ENCODE measurements around the gene DIP2C. TPM values are rescaled to one million over a fixed set of nuclear protein-coding genes. Genes with fewer than 3 reads are reported as not detected.

The DIP2C gene
- total RNA-seq, 1 experiment from 2014 or later: 11.0 TPM

DNA sequence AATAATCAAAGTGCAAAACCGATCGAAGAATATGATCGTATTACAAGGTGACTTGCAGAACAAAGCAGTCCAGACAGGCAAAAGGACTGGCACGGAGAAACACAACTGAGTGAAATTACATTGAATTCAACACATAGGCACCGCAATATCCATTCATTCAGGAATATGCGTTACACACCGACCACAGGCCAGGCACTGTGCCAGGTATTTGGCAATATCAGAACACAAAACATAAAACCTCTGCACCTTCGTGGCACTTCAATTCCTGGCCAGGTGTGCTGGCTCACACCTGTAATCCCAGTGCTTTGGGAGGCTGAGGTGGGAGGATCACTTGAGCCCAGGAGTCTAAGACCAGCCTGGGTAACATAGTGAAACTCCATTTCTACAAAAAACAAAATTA is 187.9 kb downstream of the DIP2C start (continued):
- TF ChIP-seq GRHL2 (CRISPR knock-in tag; IDR thresholded peaks at IDR 0.05; ENCODE audit: insufficient replicate concordance, severe bottlenecking) (no peak), TEAD1 (CRISPR knock-in tag; IDR thresholded peaks at IDR 0.05) (no peak), RORB (CRISPR knock-in tag; IDR thresholded peaks at IDR 0.05) (no peak), FOXP1 (CRISPR knock-in tag; IDR thresholded peaks at IDR 0.05; ENCODE audit: borderline replicate concordance) (no peak), ZNF219 (CRISPR knock-in tag; IDR thresholded peaks at IDR 0.05; ENCODE audit: borderline replicate concordance) (no peak), FOXJ3 (CRISPR knock-in tag; IDR thresholded peaks at IDR 0.05; ENCODE audit: borderline replicate concordance) (no peak)

DNA sequence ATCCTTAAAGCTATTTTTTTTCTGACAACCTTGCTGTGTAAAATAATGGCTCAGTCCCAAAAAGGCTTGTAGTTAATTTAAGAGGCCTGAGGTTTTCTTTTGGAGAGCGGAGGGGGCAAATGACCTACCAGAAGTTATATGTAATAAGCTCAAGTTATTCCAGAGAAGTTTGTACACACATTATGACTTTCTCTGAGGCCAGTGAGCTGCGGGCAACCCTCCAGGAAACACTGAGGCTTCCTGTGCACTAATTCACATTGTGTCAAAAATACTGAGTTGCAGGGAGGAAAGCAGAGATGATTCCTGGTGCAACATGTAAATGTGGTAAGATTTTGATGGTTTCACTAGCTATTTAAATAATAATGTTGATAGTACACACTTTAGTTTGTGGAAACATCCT is 188.6 kb downstream of the DIP2C start:
- Mint-ChIP-seq H3K27me3 (ENCODE audit: low read depth) (peaks cover 54% of the 10 kb centered on the region), H3K4me1 (peaks cover 11% of the 10 kb centered on the region), H3K36me3 (no peaks in the 10 kb centered on the region), H3K9me3 (no peaks in the 10 kb centered on the region), H3K27ac (no peak overlapping the region), H3K4me3 (no peak overlapping the region)
- CTCF ChIA-PET: interaction anchor here (0.6 to 2.1 kb wide), 2 partner anchors 10 to 312 kb away, joined by 3 to 12 read pairs; no protein-coding TSS in a partner anchor
- POLR2A ChIA-PET: no interaction called here
- DNase-seq (ENCODE audit: low spot score) (no peak), ATAC-seq (no peak)
- TF ChIP-seq TEAD4 (CRISPR knock-in tag; IDR thresholded peaks at IDR 0.05) (no peak), FOXK1 (CRISPR knock-in tag; IDR thresholded peaks at IDR 0.05) (no peak), ERG (CRISPR knock-in tag; IDR thresholded peaks at IDR 0.05) (no peak), ATF1 (CRISPR knock-in tag; IDR thresholded peaks at IDR 0.05) (no peak), NFE2L1 (CRISPR knock-in tag; IDR thresholded peaks at IDR 0.05) (no peak), CREB1 (CRISPR knock-in tag; IDR thresholded peaks at IDR 0.05) (no peak), ELF4 (CRISPR knock-in tag; IDR thresholded peaks at IDR 0.05; ENCODE audit: low read depth) (no peak), CTCF (IDR thresholded peaks at IDR 0.05) (no peak)
- TF ChIP-seq, protein P1, sequence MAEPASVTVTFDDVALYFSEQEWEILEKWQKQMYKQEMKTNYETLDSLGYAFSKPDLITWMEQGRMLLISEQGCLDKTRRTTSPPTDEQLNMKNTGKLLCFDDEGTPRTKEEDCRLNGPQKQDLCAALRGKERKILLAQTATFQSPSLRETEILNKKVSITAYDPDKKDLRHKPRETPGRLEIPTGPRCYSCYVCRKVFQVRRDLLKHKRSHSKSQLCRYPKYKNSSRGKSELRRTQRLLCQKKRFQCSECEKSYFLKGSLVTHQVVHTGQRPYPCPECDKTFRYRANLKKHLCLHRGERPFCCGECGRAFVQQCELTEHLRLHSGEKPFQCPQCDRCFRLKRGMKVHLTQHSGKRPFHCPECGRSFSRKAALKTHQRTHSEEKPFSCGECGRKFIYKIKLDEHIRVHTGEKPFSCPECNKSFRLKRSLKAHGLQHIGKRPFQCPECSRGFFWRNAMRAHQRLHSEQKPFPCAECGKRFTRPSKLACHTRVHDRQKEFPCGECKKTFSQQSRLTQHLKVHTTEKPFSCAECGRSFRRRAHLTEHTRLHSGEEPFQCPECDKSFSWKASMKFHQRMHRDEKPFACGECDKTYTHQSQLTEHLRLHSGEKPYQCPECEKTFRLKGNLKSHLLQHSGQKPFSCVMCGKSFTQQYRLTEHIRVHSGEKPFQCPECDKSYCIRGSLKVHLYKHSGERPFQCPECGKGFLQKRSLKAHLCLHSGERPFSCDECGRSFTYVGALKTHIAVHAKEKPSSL (CRISPR knock-in tag; conservative IDR thresholded peaks at IDR 0.05): no peak
- TF ChIP-seq, protein P2, sequence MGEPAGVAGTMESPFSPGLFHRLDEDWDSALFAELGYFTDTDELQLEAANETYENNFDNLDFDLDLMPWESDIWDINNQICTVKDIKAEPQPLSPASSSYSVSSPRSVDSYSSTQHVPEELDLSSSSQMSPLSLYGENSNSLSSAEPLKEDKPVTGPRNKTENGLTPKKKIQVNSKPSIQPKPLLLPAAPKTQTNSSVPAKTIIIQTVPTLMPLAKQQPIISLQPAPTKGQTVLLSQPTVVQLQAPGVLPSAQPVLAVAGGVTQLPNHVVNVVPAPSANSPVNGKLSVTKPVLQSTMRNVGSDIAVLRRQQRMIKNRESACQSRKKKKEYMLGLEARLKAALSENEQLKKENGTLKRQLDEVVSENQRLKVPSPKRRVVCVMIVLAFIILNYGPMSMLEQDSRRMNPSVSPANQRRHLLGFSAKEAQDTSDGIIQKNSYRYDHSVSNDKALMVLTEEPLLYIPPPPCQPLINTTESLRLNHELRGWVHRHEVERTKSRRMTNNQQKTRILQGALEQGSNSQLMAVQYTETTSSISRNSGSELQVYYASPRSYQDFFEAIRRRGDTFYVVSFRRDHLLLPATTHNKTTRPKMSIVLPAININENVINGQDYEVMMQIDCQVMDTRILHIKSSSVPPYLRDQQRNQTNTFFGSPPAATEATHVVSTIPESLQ (CRISPR knock-in tag; IDR thresholded peaks at IDR 0.05): no peak

- ChIA-PET CTCF (interaction anchor here (1.3 to 2.1 kb wide), 2 partner anchors 11 to 84 kb away, joined by 3 to 12 read pairs; no protein-coding TSS in a partner anchor), POLR2A (no interaction called here)
- Mint-ChIP-seq H3K27ac (no peak overlapping the region), H3K36me3 (no peaks in the 10 kb centered on the region), H3K4me1 (peaks cover 11% of the 10 kb centered on the region), H3K27me3 (ENCODE audit: low read depth) (peaks cover 46% of the 10 kb centered on the region), H3K4me3 (no peak overlapping the region), H3K9me3 (no peaks in the 10 kb centered on the region)
- ATAC-seq: no peak; the same call in 1 of the 2 replicates
- DNase-seq (ENCODE audit: low spot score): no peak
- TF ChIP-seq FOXP1 (CRISPR knock-in tag; IDR thresholded peaks at IDR 0.05; ENCODE audit: borderline replicate concordance) (no peak), GTF2I (CRISPR knock-in tag; conservative IDR thresholded peaks at IDR 0.05) (no peak), ZNF317 (CRISPR knock-in tag; IDR thresholded peaks at IDR 0.05; ENCODE audit: borderline replicate concordance, low read depth) (no peak), ELF4 (CRISPR knock-in tag; IDR thresholded peaks at IDR 0.05; ENCODE audit: low read depth) (no peak), SOX15 (CRISPR knock-in tag; IDR thresholded peaks at IDR 0.05) (no peak), ZNF121 (CRISPR knock-in tag; IDR thresholded peaks at IDR 0.05) (no peak)
- TF ChIP-seq, protein P1 (CRISPR knock-in tag; conservative IDR thresholded peaks at IDR 0.05): no peak
- TF ChIP-seq, protein P3, sequence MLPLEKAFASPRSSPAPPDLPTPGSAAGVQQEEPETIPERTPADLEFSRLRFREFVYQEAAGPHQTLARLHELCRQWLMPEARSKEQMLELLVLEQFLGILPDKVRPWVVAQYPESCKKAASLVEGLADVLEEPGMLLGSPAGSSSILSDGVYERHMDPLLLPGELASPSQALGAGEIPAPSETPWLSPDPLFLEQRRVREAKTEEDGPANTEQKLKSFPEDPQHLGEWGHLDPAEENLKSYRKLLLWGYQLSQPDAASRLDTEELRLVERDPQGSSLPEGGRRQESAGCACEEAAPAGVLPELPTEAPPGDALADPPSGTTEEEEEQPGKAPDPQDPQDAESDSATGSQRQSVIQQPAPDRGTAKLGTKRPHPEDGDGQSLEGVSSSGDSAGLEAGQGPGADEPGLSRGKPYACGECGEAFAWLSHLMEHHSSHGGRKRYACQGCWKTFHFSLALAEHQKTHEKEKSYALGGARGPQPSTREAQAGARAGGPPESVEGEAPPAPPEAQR (CRISPR knock-in tag; IDR thresholded peaks at IDR 0.05): no peak
Observed at GRCh38 chr10:499991-500390, 189.5 kb downstream of the DIP2C start.

Measured in WTC11 (cell line).